HG02938 (cell line): Measurements from ENCODE around the gene GPX7.
"Not testable (repeated sequence)": the region's sequence is repeated elsewhere in the genome, so short reads cannot be mapped to it uniquely, and the experiment has no call there.

Source experiments
- ATAC-seq: cut with Tn5 transposase; IDR thresholded peaks from one replicate; pipeline ENCODE4 v1.9.1; 2021; ENCODE audit warnings: mild to moderate bottlenecking, moderate library complexity; ENCODE audit not compliant: unreplicated experiment

Gene GPX7

GRCh38 chr1:52601991-52602855 is at the start of gene GPX7:
Gene GPX7 (plus strand): TSS chr1:52602371. CDS start chr1:52602410, 39 bp downstream.
- no peak for ATAC-seq

DNA sequence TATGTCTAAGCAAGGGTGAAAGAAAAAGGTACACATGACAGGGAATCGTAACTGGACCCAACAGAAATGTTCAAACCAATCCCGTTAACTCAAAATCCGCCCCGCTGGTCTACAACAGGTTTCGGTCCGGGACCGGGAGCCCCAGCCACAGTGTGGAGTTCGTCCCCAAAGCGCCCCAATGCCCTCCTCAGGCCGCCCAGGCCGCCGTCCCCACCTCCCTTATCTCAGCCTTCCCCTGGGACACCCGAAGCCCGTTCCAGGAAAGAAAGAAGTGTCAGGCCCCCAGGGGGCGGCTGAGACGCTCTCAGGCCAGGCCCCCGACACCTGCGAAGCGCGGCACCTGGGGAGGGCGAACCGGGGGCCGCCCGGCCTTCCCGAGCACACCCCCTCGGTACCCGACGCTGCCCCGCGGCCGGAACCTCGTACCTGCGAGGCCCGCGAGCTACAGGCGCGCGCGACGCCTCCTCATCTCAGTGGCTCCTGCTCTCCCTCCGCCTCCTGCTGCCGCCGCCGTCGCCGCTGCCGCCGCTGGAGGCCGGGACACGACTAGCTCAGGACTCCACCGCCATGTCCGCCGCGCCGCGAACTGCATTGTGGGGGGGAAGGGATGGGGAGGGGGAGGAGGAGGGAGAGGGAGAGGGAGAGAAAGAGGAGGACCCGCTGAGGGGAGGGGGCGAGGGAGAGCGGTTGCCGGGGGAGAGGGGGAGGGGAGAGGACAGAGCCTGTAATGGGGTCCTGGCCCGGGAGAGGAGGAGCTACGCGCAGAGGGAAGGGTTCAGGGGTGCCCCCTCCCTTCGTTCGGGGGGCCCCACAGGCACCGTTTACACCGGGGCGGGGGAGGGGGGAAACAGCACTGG is 49.4 kb upstream of the GPX7 start, which contains the start of gene TUT4:
Gene TUT4 (minus strand): TSS at position 588 of the 857 bp plus-strand sequence. CDS start 26,812 bp downstream, outside the sequence.
- peak; percentile 31 for ATAC-seq

DNA sequence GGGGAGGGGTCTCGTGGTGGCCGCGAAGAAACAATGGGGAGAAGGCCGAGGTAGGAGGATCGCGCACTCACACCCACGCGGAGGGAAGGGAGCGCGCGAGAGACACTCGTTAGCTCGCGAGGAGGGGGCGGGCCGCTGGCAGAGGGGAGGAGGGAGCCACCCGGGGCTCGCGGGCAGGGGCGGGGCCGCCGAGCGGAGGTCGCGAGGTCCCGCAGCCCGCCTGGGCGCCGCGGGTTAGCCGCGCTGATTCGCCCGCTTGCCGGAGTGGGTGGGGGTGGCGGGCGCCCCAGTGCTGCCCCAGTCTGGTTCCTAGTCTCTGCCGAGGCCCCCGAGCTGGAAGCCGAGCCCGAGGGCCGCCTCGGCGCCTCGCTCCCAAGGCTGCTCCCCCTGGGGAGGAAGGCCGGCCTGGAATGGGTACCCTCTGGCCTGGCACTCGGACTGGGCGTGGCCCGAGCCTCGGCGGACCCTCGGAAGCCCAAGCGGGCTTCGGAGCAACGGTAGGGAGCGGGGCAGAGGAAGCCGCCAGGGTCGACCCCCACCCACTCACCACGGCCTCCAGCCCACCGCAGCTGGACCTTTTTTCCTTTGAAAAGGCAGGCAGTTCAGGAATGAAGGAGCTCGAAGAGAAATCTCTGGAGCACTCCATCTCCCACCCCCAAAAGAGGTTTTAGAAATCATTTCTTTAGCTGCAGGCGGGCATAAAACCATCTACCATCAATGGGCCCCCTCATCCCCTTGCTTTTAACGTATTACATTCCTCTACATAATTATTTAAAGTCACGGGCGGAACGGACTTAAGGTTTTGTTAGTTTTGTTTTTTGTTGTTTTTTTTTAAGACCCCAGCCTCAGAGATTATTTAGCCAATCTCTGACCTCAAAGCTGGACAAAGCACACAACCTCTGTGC is 48.6 kb upstream of the GPX7 start:
- ATAC-seq: peak; percentile 42

DNA sequence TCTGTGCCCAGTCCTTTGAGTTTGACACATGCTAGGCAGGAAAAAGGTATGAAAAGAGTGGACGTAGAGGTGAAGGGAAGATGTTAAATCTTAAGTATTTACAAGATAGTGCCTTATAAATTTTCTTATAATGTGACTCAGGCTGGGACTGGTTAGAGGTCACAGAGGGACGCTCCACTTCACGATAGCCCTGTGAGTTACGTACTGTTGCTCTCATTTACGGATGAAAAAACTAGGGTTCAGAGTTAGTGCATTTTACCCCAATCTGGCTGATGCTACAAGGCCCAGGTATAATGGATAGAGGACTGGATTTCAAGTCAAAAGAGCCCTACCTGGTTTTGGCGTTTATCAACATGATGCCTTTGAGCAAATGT is 47.9 kb upstream of the GPX7 start:
- ATAC-seq: no peak

GRCh38 chr1:52554756-52555155 is 47.4 kb upstream of the GPX7 start:
- ATAC-seq: no peak

- ATAC-seq: no peak
These were observed 45.4 kb upstream of the GPX7 start for GRCh38 chr1:52556641-52557360.

DNA sequence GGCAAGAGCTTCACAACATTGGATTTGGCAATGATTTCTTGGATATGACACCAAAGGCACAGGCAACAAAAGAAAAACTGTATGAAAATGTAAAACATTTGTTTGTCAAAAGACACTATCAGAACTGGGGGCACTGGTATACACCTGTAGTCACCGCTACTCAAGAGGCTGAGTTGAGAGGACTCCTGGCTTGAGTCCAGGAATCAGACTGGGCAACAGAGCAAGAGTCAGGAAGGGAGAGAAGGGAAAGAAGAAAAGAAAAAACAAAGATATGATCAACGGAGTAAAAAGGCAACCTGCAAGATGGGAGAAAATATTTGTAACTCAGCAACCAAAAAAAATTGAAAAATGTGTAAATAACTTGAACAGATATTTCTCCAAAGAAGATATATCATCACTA is 43.2 kb upstream of the GPX7 start:
- no peak for ATAC-seq

DNA sequence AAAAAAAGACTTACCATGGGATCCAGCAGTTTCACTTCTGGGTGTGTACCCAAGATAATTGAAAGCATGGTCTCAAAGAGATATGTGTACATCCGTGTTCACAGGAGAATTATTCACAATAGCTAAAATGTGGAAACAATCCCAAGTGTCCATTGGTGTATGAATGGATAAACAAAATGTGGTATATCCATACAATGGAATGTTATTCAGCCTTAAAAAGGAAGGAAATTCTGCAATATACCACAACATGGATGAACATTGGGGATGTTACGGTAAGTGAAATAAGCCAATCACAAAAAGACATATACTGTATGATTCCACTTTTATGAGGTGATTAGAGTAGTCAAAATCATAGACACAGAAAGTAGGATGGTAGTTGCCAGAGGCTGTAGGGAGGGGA is 42.3 kb upstream of the GPX7 start:
- ATAC-seq: no peak

DNA sequence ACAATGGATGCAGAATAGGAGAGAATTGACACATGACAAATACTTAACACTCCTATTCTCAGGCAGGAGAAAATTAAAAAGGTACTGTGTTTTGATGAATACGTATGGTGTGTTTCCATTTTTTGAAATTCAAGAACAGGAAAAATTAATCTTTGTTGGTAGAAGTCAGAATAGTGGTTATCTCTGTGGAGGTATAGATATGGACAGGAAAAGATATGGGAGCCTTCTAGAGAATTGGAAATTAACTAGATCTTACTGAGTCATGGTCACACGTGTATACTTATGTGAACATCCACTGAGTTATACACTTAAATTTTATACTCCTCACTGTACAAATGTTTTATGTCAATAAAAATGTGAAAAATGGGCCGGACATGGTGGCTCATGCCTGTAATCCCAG is 39.4 kb upstream of the GPX7 start:
- no peak for ATAC-seq

DNA sequence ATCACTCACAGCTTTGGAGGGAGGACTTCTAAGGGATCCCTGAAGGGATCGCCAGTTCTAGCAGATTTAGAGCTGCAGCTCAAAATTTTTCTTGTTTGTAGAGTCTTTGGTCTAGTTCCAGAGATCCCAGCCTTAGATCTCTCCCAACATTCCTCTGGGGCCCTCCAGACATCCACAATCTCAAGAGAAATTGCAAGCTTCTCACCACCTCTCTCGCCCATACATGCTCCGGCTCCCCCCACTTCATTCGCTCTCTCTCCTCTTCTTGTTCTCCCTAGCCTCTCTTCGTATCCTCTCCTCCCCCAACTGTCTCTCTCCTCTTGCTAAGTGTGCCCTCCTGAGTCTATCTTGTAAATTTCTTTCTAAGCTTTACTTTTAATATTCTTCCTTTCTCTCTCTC is 34.2 kb upstream of the GPX7 start:
- ATAC-seq: no peak

DNA sequence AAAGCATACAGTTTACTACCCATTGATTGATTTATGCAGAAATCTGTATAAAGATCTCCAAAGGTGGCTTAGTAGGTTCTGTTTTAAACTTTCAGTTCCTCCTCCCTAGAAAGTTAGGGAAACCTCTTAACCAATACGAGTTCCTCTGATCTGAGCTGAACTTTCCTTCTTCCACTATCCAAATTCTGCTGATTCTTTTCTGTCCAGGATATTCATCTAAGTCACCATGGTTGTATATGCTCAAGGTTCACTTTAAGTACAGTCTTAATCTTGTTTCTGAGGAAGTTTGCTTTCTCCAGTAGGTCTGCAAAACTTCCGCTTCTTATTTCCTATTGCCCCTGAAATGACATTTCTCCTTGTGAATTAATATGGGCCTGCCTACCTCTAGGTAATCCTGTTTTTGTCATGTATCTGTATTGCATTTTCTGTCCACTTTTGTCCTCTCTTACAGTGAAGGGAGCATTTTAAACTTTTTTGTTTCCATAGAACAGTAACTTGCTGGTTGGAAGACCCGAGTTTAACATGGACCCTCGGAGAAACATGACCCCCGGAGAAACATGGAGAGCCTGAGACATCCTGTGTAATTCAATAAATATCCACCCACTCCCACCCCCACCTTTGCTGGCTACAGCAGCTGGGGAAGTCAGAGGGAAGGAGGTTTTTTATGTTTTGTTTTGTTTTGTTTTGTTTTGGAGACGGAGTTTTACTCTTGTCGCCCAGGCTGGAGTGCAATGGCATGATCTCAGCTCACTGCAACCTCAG is 32.5 kb upstream of the GPX7 start:
- ATAC-seq: no peak

DNA sequence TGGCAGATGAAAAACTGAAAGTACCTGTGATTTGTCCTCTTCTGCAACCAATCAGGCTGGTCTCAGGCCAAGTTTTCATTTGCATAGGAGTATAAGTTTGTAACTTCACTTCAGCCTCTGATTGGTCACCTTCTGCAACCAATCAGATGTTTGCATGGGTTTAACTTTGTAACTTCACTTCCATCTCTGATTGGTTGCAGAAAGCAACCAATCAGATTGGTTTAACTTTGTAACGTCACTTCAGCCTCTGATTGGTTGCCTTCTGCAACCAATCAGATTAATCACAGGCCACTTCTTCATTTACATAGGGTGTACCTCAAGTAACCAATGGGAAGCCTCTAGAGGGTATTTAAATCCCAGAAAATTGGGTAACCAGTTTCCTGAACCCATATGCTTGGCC is 30.4 kb upstream of the GPX7 start:
- ATAC-seq: no peak

DNA sequence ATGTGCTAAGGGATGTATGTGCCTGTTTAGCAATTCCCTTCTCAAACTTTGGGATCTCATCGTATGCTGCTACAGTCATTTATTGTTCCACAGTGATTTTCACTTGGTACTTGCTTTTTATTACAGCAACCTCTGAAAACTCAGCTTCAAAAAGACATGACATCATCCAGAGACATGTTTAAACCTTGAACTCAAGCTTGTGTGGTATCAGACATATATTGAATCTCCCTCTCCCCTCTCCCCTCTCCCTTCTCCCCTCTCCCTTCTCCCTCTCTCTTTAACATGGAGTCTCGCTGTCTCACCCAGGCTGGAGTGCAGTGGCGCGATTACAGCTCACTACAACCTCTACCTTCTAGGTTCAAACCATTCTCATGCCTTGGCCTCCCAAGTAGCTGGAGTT is 29.8 kb upstream of the GPX7 start:
- no peak for ATAC-seq

- ATAC-seq: no peak
These were observed 27.6 kb upstream of the GPX7 start for GRCh38 chr1:52574594-52574993.

DNA sequence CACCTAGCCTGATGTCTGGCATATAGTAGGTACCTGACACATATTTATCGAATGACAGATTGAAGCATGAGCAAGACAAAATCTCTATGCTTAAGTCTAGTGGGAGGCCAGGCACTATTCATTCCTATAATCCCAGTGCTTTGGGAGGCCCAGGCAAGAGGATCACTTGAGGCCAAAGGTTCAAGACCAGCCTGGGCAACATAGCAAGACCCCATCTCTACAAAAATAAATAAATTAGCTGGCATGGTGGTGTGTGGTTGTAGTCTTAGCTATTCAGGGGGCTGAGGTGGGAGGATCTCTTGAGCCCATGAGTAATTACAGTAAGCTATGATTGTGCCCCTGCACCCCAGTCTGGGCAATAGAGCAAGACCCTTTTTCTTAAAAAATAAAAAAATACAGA is 26.1 kb upstream of the GPX7 start:
- no peak for ATAC-seq

- ATAC-seq: not testable (repeated sequence)
These were observed 24.1 kb upstream of the GPX7 start for GRCh38 chr1:52578066-52578465.

DNA sequence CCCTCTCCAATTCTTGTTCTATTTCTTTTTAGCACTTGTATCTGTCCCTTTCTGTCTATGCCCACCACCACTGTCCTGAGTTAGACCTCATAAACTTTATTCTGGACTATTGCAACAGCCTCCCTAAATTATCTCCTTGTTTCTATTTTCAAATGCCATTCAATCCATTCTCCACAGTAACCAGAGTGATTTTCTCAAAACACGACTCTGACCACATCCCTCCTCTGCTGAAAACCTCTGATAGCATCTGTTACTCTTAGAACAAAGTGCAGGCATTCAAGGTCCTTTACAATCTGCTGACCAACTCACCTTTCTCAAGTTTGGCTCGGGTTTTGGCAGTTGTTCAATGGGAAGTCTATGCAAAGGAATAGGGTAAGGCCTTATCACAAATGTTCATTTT is 22.8 kb upstream of the GPX7 start:
- ATAC-seq: no peak

DNA sequence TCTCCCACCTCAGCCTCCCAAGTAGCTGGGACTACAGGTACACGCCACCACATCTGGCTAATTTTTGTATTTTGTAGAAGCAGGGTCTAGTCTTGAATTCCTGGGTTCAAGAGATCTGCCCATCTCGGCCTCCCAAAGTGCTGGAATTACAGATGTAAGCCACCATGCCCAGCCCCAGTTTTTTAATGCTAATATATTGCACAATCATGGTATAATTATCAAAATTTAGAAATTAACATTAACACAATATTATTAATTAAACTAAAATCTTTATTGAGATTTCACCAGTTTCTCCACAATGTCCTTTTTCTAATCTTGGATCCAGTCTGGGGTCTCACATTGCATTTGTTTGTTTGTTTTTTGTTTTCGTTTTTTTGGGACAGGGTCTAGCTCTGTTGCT is 21.9 kb upstream of the GPX7 start:
- no peak for ATAC-seq

GRCh38 chr1:52582116-52582696 is 20.0 kb upstream of the GPX7 start:
- no peak for ATAC-seq
